Naive thymus-derived CD8-positive, alpha-beta T cell (primary cell): Measurements from ENCODE around the gene DNM2. TPM values are rescaled to one million over a fixed set of nuclear protein-coding genes. Genes with fewer than 3 reads are reported as not detected.
A peak's percentile ranks its signal among the peaks of the same experiment; 100 is the strongest.
"Not testable (repeated sequence)": the region's sequence is repeated elsewhere in the genome, so short reads cannot be mapped to it uniquely, and the experiment has no call there.

ENCODE experiments used
- ATAC-seq, 2 donors: fragments of 150-1000 bp; cut with Tn5 transposase in 1 of 2; sonication (Bioruptor Pico), chemical (Tn5 transposase) in 1 of 2; 1 replicate in 1 of 2; 2 replicates in 1 of 2; pipeline ENCODE4 v1.10.0; 2021; ENCODE audit warnings: mild to moderate bottlenecking in 2 of 2, moderate library complexity in 2 of 2
- POLR2A ChIA-PET: fragments of 350-600 bp; sonication (Branson Sonifier 250); formaldehyde crosslinking; loops from one replicate; lab custom pipeline; 2021; ENCODE audit warnings: antibody characterized with exemption; lab: Charles Lee
- DNase-seq, 10 donors: peaks; one replicate each; pipeline versions ENCODE4 v3.0.0 to v3.0.0-alpha.2; 2020 to 2022
- H3K27ac Mint-ChIP-seq, 10 donors: one replicate each; pipeline ENCODE4 v1.8.0; 2020 to 2022; ENCODE audit warnings: mild to moderate bottlenecking in 10 of 10, mixed read lengths in 10 of 10, moderate library complexity in 4 of 10, inconsistent platforms in 1 of 10
- H3K27me3 Mint-ChIP-seq, 5 donors: one replicate each; pipeline ENCODE4 v1.8.0; 2021 to 2022; ENCODE audit warnings: mixed read lengths in 5 of 5
- H3K36me3 Mint-ChIP-seq, 3 donors: one replicate each; pipeline ENCODE4 v1.8.0; 2020 to 2022; ENCODE audit warnings: mixed read lengths in 3 of 3, mild to moderate bottlenecking in 2 of 3, inconsistent platforms in 1 of 3
- H3K4me1 Mint-ChIP-seq, 4 donors: one replicate each; pipeline ENCODE4 v1.8.0; 2021 to 2022; ENCODE audit warnings: mixed read lengths in 4 of 4
- H3K4me3 Mint-ChIP-seq, 10 donors: one replicate each; pipeline ENCODE4 v1.8.0; 2020 to 2022; ENCODE audit warnings: mild to moderate bottlenecking in 10 of 10, mixed read lengths in 10 of 10, moderate library complexity in 6 of 10, inconsistent platforms in 1 of 10
- H3K9me3 Mint-ChIP-seq, 9 donors: one replicate each; pipeline ENCODE4 v1.8.0; 2020 to 2022; ENCODE audit warnings: mixed read lengths in 9 of 9, mild to moderate bottlenecking in 3 of 9, inconsistent platforms in 1 of 9, moderate library complexity in 1 of 9
- polyA plus RNA-seq, 3 donors: library from polyadenylated mRNA; unstranded; fragments of 300-500 nt; fragmentation: Illumina TruSeq; gene quantifications; one replicate each; pipeline ENCODE4 v1.2.3, GENCODE V29; 2021
- total RNA-seq, 8 experiments: library from RNA in 2 of 8; stranded (reverse) in 2 of 8; gene quantifications; one replicate each; pipeline ENCODE4 v1.2.3 and lab custom pipeline; 2021 to 2026

Gene DNM2
- total and polyA plus RNA-seq, 5 experiments from 2014 or later, result 45.0 to 270 (median 91.4) TPM

GRCh38 chr19:10870501-10870954, 152.6 kb downstream of the DNM2 start:
- H3K27me3 Mint-ChIP-seq, result no peaks in the 10 kb centered on the region
- H3K4me3 Mint-ChIP-seq, result peak overlapping the region; percentile 74 to 87 (median 78)
- H3K9me3 Mint-ChIP-seq, result no peaks in the 10 kb centered on the region
- peak overlapping the region in 9 of 10 donors; percentile 43 to 93 (median 81) for H3K27ac Mint-ChIP-seq
- ATAC-seq, result no peak
- peaks cover 5 to 29% (median 20%) of the 10 kb centered on the region in 4 donors for H3K4me1 Mint-ChIP-seq
- DNase-seq, result no peak
- peaks cover 0 to 2% (median 0%) of the 10 kb centered on the region in 3 donors for H3K36me3 Mint-ChIP-seq
- POLR2A ChIA-PET, result interaction anchor here (0.6 to 2.1 kb wide), 6 partner anchors 8 to 460 kb away, joined by 3 to 8 read pairs (median 6); partner anchors contain the start of genes DNM2 and TMED1

GRCh38 chr19:10870955-10871603, 153.2 kb downstream of the DNM2 start, which contains the start of gene CARM1:
Gene CARM1 (plus strand): TSS chr19:10871553. CDS start chr19:10871703, 150 bp downstream.
- POLR2A ChIA-PET, result interaction anchor here (0.6 to 2.1 kb wide), 5 partner anchors 9 to 460 kb away, joined by 3 to 8 read pairs (median 4); partner anchors contain the start of genes DNM2 and TMED1

GRCh38 chr19:10871711-10872545, 154.0 kb downstream of the DNM2 start:
- no peaks in the 10 kb centered on the region for H3K27me3 Mint-ChIP-seq
- H3K9me3 Mint-ChIP-seq, result no peaks in the 10 kb centered on the region
- ATAC-seq (peak in 1 of 2 donors; percentile 7), DNase-seq (peak in 7 of 10 donors; percentile 13 to 38 (median 31))
- H3K27ac Mint-ChIP-seq, result peak overlapping the region in 9 of 10 donors; percentile 29 to 92 (median 78)
- H3K4me3 Mint-ChIP-seq, result peak overlapping the region; percentile 71 to 93 (median 82)
- POLR2A ChIA-PET, result interaction anchor here (1.0 to 2.1 kb wide), 4 partner anchors 8 to 154 kb away, joined by 3 to 8 read pairs (median 6); partner anchors contain the start of genes DNM2 and TMED1
- H3K36me3 Mint-ChIP-seq, result peaks cover 0 to 2% (median 0%) of the 10 kb centered on the region in 3 donors
- peaks cover 8 to 33% (median 20%) of the 10 kb centered on the region in 4 donors for H3K4me1 Mint-ChIP-seq

More at GRCh38 chr19:10870955-10871603, 153.2 kb downstream of the DNM2 start, which contains the start of gene CARM1:
- Mint-ChIP-seq H3K4me3 (peak within 1 kb of the TSS; percentile 74 to 93 (median 82)), H3K27ac (peak within 1 kb of the TSS; percentile 29 to 93 (median 84)), H3K36me3 (peaks cover 0 to 2% (median 0%) of the 10 kb centered on the region in 3 donors), H3K27me3 (no peaks in the 10 kb centered on the region), H3K9me3 (no peaks in the 10 kb centered on the region), H3K4me1 (peaks cover 5 to 29% (median 20%) of the 10 kb centered on the region in 4 donors)
- peak; percentile 95 to 100 (median 99) for DNase-seq
- peak; percentile 84 to 86 for ATAC-seq

- ATAC-seq (no peak), DNase-seq (peak in 3 of 10 donors; percentile 15 to 23 (median 18))
- POLR2A ChIA-PET, result interaction anchor here (0.7 to 1.4 kb wide), 3 partner anchors 8 to 64 kb away, joined by 3 to 5 read pairs (median 3); partner anchors contain the start of gene TMED1
- peaks cover 8 to 34% (median 20%) of the 10 kb centered on the region in 4 donors for H3K4me1 Mint-ChIP-seq
- H3K4me3 Mint-ChIP-seq, result peak overlapping the region; percentile 71 to 93 (median 82)
- H3K36me3 Mint-ChIP-seq, result peaks cover 0 to 2% (median 0%) of the 10 kb centered on the region in 3 donors
- no peaks in the 10 kb centered on the region for H3K27me3 Mint-ChIP-seq
- no peaks in the 10 kb centered on the region for H3K9me3 Mint-ChIP-seq
- peak overlapping the region; percentile 2 to 92 (median 82) for H3K27ac Mint-ChIP-seq
These were observed 154.7 kb downstream of the DNM2 start for GRCh38 chr19:10872546-10873107.

GRCh38 chr19:10874024-10874423, 156.1 kb downstream of the DNM2 start:
- peak overlapping the region in 5 of 10 donors; percentile 25 to 79 (median 56) for H3K27ac Mint-ChIP-seq

GRCh38 chr19:10876459-10877240, 158.8 kb downstream of the DNM2 start:
- ATAC-seq, result no peak
- peak overlapping the region in 1 of 10 donors; percentile 19 for H3K27ac Mint-ChIP-seq
- H3K27me3 Mint-ChIP-seq, result no peaks in the 10 kb centered on the region
- no peaks in the 10 kb centered on the region for H3K9me3 Mint-ChIP-seq
- no peak for DNase-seq
- peaks cover 15 to 40% (median 27%) of the 10 kb centered on the region in 4 donors for H3K4me1 Mint-ChIP-seq
- POLR2A ChIA-PET, result interaction anchor here (1.1 kb wide), 1 partner anchor 41 kb away, joined by 3 read pairs; the partner anchor contains the start of gene TMED1
- H3K4me3 Mint-ChIP-seq, result no peak overlapping the region
- peaks cover 0 to 2% (median 0%) of the 10 kb centered on the region in 3 donors for H3K36me3 Mint-ChIP-seq

More at GRCh38 chr19:10874024-10874423, 156.1 kb downstream of the DNM2 start:
- no peak for ATAC-seq
- no peak for DNase-seq
- H3K4me1 Mint-ChIP-seq, result peaks cover 13 to 38% (median 28%) of the 10 kb centered on the region in 4 donors
- peak overlapping the region; percentile 28 to 76 (median 47) for H3K4me3 Mint-ChIP-seq
- POLR2A ChIA-PET, result interaction anchor here (0.6 kb wide), 2 partner anchors 9 to 1920 kb away, joined by 3 to 4 read pairs; no protein-coding TSS in a partner anchor
- H3K27me3 Mint-ChIP-seq, result no peaks in the 10 kb centered on the region
- H3K9me3 Mint-ChIP-seq, result no peaks in the 10 kb centered on the region
- H3K36me3 Mint-ChIP-seq, result peaks cover 0 to 2% (median 0%) of the 10 kb centered on the region in 3 donors

GRCh38 chr19:10877608-10878007, 159.7 kb downstream of the DNM2 start:
- not testable (repeated sequence) for ATAC-seq, H3K27me3 Mint-ChIP-seq, H3K9me3 Mint-ChIP-seq, DNase-seq, H3K4me3 Mint-ChIP-seq, H3K36me3 Mint-ChIP-seq
- POLR2A ChIA-PET, result interaction anchor here (1.1 kb wide), 1 partner anchor 42 kb away, joined by 3 read pairs; the partner anchor contains the start of gene TMED1
- peaks cover 14 to 39% (median 23%) of the 10 kb centered on the region in 4 donors for H3K4me1 Mint-ChIP-seq
- peak overlapping the region in 3 of 10 donors; percentile 37 to 62 (median 47) for H3K27ac Mint-ChIP-seq

GRCh38 chr19:10878253-10878652, 160.4 kb downstream of the DNM2 start:
- peaks cover 8 to 33% (median 19%) of the 10 kb centered on the region in 4 donors for H3K4me1 Mint-ChIP-seq
- DNase-seq (no peak), ATAC-seq (no peak)
- POLR2A ChIA-PET, result no interaction called here
- H3K9me3 Mint-ChIP-seq, result no peaks in the 10 kb centered on the region
- no peaks in the 10 kb centered on the region for H3K27me3 Mint-ChIP-seq
- H3K36me3 Mint-ChIP-seq, result peaks cover 0 to 2% (median 0%) of the 10 kb centered on the region in 3 donors
- peak overlapping the region in 4 of 10 donors; percentile 10 to 71 (median 50) for H3K27ac Mint-ChIP-seq
- H3K4me3 Mint-ChIP-seq, result no peak overlapping the region
